ENCODE measurements around the gene LINC00632. TPM values are rescaled to one million over a fixed set of nuclear protein-coding genes. Genes with fewer than 3 reads are reported as not detected.

LINC00632 gene
- total RNA-seq, 2 experiments from 2014 or later: not detected

GRCh38 chrX:140764401-140764919 is 54.9 kb downstream of the LINC00632 start:
- CTCF ChIA-PET: no interaction called here

GRCh38 chrX:140765043-140765784 is 55.7 kb downstream of the LINC00632 start:
- CTCF ChIA-PET: no interaction called here
- POLR2A ChIA-PET: no interaction called here

More at GRCh38 chrX:140764401-140764919, 54.9 kb downstream of the LINC00632 start:
- POLR2A ChIA-PET: no interaction called here

GRCh38 chrX:140766024-140766611 is 56.6 kb downstream of the LINC00632 start:
- ChIA-PET CTCF (no interaction called here), POLR2A (no interaction called here)

GRCh38 chrX:140767646-140768045 is 58.1 kb downstream of the LINC00632 start:
- ChIA-PET CTCF (no interaction called here), POLR2A (no interaction called here)

- ChIA-PET CTCF (no interaction called here), POLR2A (no interaction called here)
Observed at GRCh38 chrX:140775211-140775610, 65.7 kb downstream of the LINC00632 start.

- ChIA-PET POLR2A (no interaction called here), CTCF (no interaction called here)
Observed at GRCh38 chrX:140776320-140776719, 66.8 kb downstream of the LINC00632 start.

- POLR2A ChIA-PET: no interaction called here
- CTCF ChIA-PET: no interaction called here
Observed at GRCh38 chrX:140794642-140795041, 85.1 kb downstream of the LINC00632 start.

GRCh38 chrX:140799216-140799615 is 89.7 kb downstream of the LINC00632 start:
- CTCF ChIA-PET: no interaction called here
- POLR2A ChIA-PET: no interaction called here

- CTCF ChIA-PET: no interaction called here
- POLR2A ChIA-PET: no interaction called here
Observed at GRCh38 chrX:140804292-140804691, 94.7 kb downstream of the LINC00632 start.

- CTCF ChIA-PET: no interaction called here
- POLR2A ChIA-PET: no interaction called here
Observed at GRCh38 chrX:140815868-140816267, 106.3 kb downstream of the LINC00632 start.

GRCh38 chrX:140817943-140818342 is 108.4 kb downstream of the LINC00632 start:
- CTCF ChIA-PET: interaction anchor here (0.6 kb wide), 1 partner anchor 698 kb away, joined by 5 read pairs; no protein-coding TSS in a partner anchor
- POLR2A ChIA-PET: no interaction called here

- POLR2A ChIA-PET: no interaction called here
- CTCF ChIA-PET: no interaction called here
Observed at GRCh38 chrX:140821280-140821679, 111.7 kb downstream of the LINC00632 start.

- ChIA-PET CTCF (no interaction called here), POLR2A (no interaction called here)
Observed at GRCh38 chrX:140822184-140822583, 112.6 kb downstream of the LINC00632 start.

GRCh38 chrX:140822861-140823260 is 113.3 kb downstream of the LINC00632 start:
- POLR2A ChIA-PET: no interaction called here
- CTCF ChIA-PET: no interaction called here

GRCh38 chrX:140836874-140837273 is 127.3 kb downstream of the LINC00632 start:
- ChIA-PET POLR2A (no interaction called here), CTCF (no interaction called here)

Other genes with a start within 250 kb of the LINC00632 start
- not detected for gene SOX3, start 204.7 kb upstream of the LINC00632 start, total RNA-seq